HEK293 (cell line): Measurements from ENCODE around the gene RAP1GAP.

ENCODE experiments used
- CTCF ChIP-seq: fragments of 450-650 bp; formaldehyde crosslinking; IDR thresholded peaks from 2 replicates; pipeline ENCODE4 v1.5.1; 2016; ENCODE audit warnings: missing biosample characterization, missing genetic modification characterization
- GLIS1 ChIP-seq: fragments of 450-650 bp; formaldehyde crosslinking; IDR thresholded peaks from 2 replicates; pipeline ENCODE4 v1.5.1; 2016; ENCODE audit warnings: missing biosample characterization, missing genetic modification characterization
- HIC1 ChIP-seq: fragments of 450-650 bp; formaldehyde crosslinking; IDR thresholded peaks from 2 replicates; pipeline ENCODE4 v1.5.1; 2016; ENCODE audit warnings: missing biosample characterization, missing genetic modification characterization
- INSM2 ChIP-seq: fragments of 450-650 bp; formaldehyde crosslinking; IDR thresholded peaks from 2 replicates; pipeline ENCODE4 v1.5.1; 2016; ENCODE audit warnings: missing biosample characterization, missing genetic modification characterization
- KLF10 ChIP-seq: fragments of 450-650 bp; IDR thresholded peaks from 2 replicates; pipeline ENCODE4 v1.5.1; 2018; ENCODE audit warnings: missing biosample characterization, mild to moderate bottlenecking, missing genetic modification characterization
- KLF8 ChIP-seq: fragments of 450-650 bp; formaldehyde crosslinking; IDR thresholded peaks from 2 replicates; pipeline ENCODE4 v1.5.1; 2016; ENCODE audit warnings: missing biosample characterization, missing genetic modification characterization
- OSR2 ChIP-seq: fragments of 450-650 bp; formaldehyde crosslinking; IDR thresholded peaks from 2 replicates; pipeline ENCODE4 v1.5.1; 2016; ENCODE audit warnings: missing biosample characterization, missing genetic modification characterization
- OVOL3 ChIP-seq: fragments of 450-650 bp; formaldehyde crosslinking; IDR thresholded peaks from 2 replicates; pipeline ENCODE4 v1.5.1; 2016; ENCODE audit warnings: missing biosample characterization, missing genetic modification characterization
- SP7 ChIP-seq: fragments of 450-650 bp; formaldehyde crosslinking; IDR thresholded peaks from 2 replicates; pipeline ENCODE4 v1.5.1; 2016; ENCODE audit warnings: missing biosample characterization, missing genetic modification characterization
- TSHZ1 ChIP-seq: fragments of 450-650 bp; formaldehyde crosslinking; IDR thresholded peaks from 2 replicates; pipeline ENCODE4 v1.5.1; 2016; ENCODE audit warnings: missing biosample characterization, missing genetic modification characterization, borderline replicate concordance
- YY2 ChIP-seq: fragments of 450-650 bp; formaldehyde crosslinking; IDR thresholded peaks from 2 replicates; pipeline ENCODE4 v1.5.1; 2016; ENCODE audit warnings: missing biosample characterization, missing genetic modification characterization
- ZBTB1 ChIP-seq: fragments of 450-650 bp; formaldehyde crosslinking; IDR thresholded peaks from 2 replicates; pipeline ENCODE4 v1.5.1; 2016; ENCODE audit warnings: missing biosample characterization, missing genetic modification characterization
- ZBTB21 ChIP-seq: fragments of 450-650 bp; formaldehyde crosslinking; IDR thresholded peaks from 2 replicates; pipeline ENCODE4 v1.5.1; 2017; ENCODE audit warnings: missing biosample characterization, missing genetic modification characterization
- ZNF112 ChIP-seq: fragments of 450-650 bp; formaldehyde crosslinking; IDR thresholded peaks from 2 replicates; pipeline ENCODE4 v1.5.0; 2017; ENCODE audit warnings: missing biosample characterization, missing genetic modification characterization
- ZNF175 ChIP-seq: fragments of 450-650 bp; formaldehyde crosslinking; IDR thresholded peaks from 2 replicates; pipeline ENCODE4 v1.5.1; 2016; ENCODE audit warnings: missing biosample characterization, missing genetic modification characterization
- ZNF202 ChIP-seq: fragments of 450-650 bp; formaldehyde crosslinking; IDR thresholded peaks from 2 replicates; pipeline ENCODE4 v1.5.1; 2016; ENCODE audit warnings: missing biosample characterization, missing genetic modification characterization, borderline replicate concordance
- ZNF274 ChIP-seq, 2 experiments: fragments of 200-500 bp in 1 of 2; fragments of 450-650 bp in 1 of 2; sonication (Bioruptor generic) in 1 of 2; formaldehyde crosslinking in 1 of 2; IDR thresholded peaks; 2 replicates each; pipeline versions ENCODE4 v1.5.1 to v1.6.1; 2014 to 2016; ENCODE audit warnings: borderline replicate concordance in 1 of 2, inconsistent platforms in 1 of 2, low read length in 1 of 2, missing biosample characterization in 1 of 2, missing genetic modification characterization in 1 of 2
- ZNF362 ChIP-seq: fragments of 450-650 bp; formaldehyde crosslinking; IDR thresholded peaks from 2 replicates; pipeline ENCODE4 v1.5.1; 2016; ENCODE audit warnings: missing biosample characterization, missing genetic modification characterization
- ZNF433 ChIP-seq: fragments of 450-650 bp; formaldehyde crosslinking; IDR thresholded peaks from 2 replicates; pipeline ENCODE4 v1.5.1; 2016; ENCODE audit warnings: missing biosample characterization, missing genetic modification characterization, low read depth
- ZNF529 ChIP-seq: fragments of 450-650 bp; formaldehyde crosslinking; IDR thresholded peaks from 2 replicates; pipeline ENCODE4 v1.5.1; 2017; ENCODE audit warnings: missing genetic modification characterization, missing biosample characterization; ENCODE audit not compliant: insufficient replicate concordance
- ZNF530 ChIP-seq: fragments of 450-650 bp; formaldehyde crosslinking; IDR thresholded peaks from 2 replicates; pipeline ENCODE4 v1.5.1; 2016; ENCODE audit warnings: low read depth, missing biosample characterization, missing genetic modification characterization
- ZNF544 ChIP-seq: fragments of 450-650 bp; formaldehyde crosslinking; IDR thresholded peaks from 2 replicates; pipeline ENCODE4 v1.5.0; 2017; ENCODE audit warnings: missing biosample characterization, missing genetic modification characterization
- ZNF555 ChIP-seq: fragments of 450-650 bp; formaldehyde crosslinking; conservative IDR thresholded peaks from 2 replicates; pipeline ENCODE4 v1.5.1; 2017; ENCODE audit warnings: missing biosample characterization, mild to moderate bottlenecking, missing genetic modification characterization, inconsistent platforms
- ZNF600 ChIP-seq: fragments of 450-650 bp; formaldehyde crosslinking; IDR thresholded peaks from 2 replicates; pipeline ENCODE4 v1.5.1; 2016; ENCODE audit warnings: missing biosample characterization, missing genetic modification characterization
- ZNF624 ChIP-seq: fragments of 450-650 bp; formaldehyde crosslinking; IDR thresholded peaks from 2 replicates; pipeline ENCODE4 v1.5.1; 2017; ENCODE audit warnings: missing biosample characterization, missing genetic modification characterization
- ZNF629 ChIP-seq: fragments of 450-650 bp; formaldehyde crosslinking; IDR thresholded peaks from 2 replicates; pipeline ENCODE4 v1.5.1; 2017; ENCODE audit warnings: missing biosample characterization, missing genetic modification characterization
- ZNF707 ChIP-seq: fragments of 450-650 bp; formaldehyde crosslinking; IDR thresholded peaks from 2 replicates; pipeline ENCODE4 v1.5.1; 2016; ENCODE audit warnings: missing biosample characterization, missing genetic modification characterization
- ZNF747 ChIP-seq: fragments of 450-650 bp; formaldehyde crosslinking; IDR thresholded peaks from 2 replicates; pipeline ENCODE4 v1.5.1; 2016; ENCODE audit warnings: missing biosample characterization, missing genetic modification characterization
- ZNF785 ChIP-seq: fragments of 450-650 bp; formaldehyde crosslinking; IDR thresholded peaks from 2 replicates; pipeline ENCODE4 v1.5.1; 2016; ENCODE audit warnings: missing biosample characterization, missing genetic modification characterization
- ZNF791 ChIP-seq: fragments of 450-650 bp; formaldehyde crosslinking; IDR thresholded peaks from 2 replicates; pipeline ENCODE4 v1.5.1; 2016; ENCODE audit warnings: missing biosample characterization, missing genetic modification characterization

The RAP1GAP gene

GRCh38 chr1:21638531-21639341 lies 30.4 kb downstream of the RAP1GAP start (continued):
- TF ChIP-seq KLF10 (tag by site-specific recombination) (peak; percentile 40; the same call in 1 of the 2 replicates), ZNF747 (tag by site-specific recombination) (no peak), SP7 (tag by site-specific recombination) (peak; percentile 93), INSM2 (tag by site-specific recombination) (0 out of 2 replicates have a peak, but pooled peaks have one; percentile 23), ZNF175 (tag by site-specific recombination) (no peak), ZNF529 (tag by site-specific recombination) (no peak), ZNF544 (no peak), ZNF112 (tag by site-specific recombination) (no peak), ZNF433 (no peak), OVOL3 (tag by site-specific recombination) (no peak), OSR2 (tag by site-specific recombination) (no peak), ZNF707 (no peak), ZBTB21 (tag by site-specific recombination) (peak; percentile 73), ZNF785 (tag by site-specific recombination) (no peak), ZNF555 (no peak), CTCF (tag by site-specific recombination) (no peak), ZNF530 (tag by site-specific recombination) (no peak), ZNF202 (tag by site-specific recombination) (no peak), ZNF600 (tag by site-specific recombination) (peak; percentile 95), ZNF624 (tag by site-specific recombination) (no peak), ZNF362 (peak; percentile 67; the same call in 1 of the 2 replicates), KLF8 (tag by site-specific recombination) (peak; percentile 81), YY2 (tag by site-specific recombination) (no peak), GLIS1 (tag by site-specific recombination) (peak; percentile 50; the same call in 1 of the 2 replicates), ZBTB1 (tag by site-specific recombination) (no peak), TSHZ1 (peak; percentile 62), ZNF274 (IDR thresholded peaks at IDR 0.05; ENCODE audit: low read length) (no peak), ZNF274 (tag by site-specific recombination; IDR thresholded peaks at IDR 0.05; ENCODE audit: borderline replicate concordance) (no peak), ZNF791 (tag by site-specific recombination) (no peak), ZNF629 (peak; percentile 92), HIC1 (peak; percentile 84)
